AG04450 (cell line): ENCODE measurements around the gene AMBP. TPM values are rescaled to one million over a fixed set of nuclear protein-coding genes. Genes with fewer than 3 reads are reported as not detected.

Experiments used
- CTCF ChIA-PET: fragments of 300-600, 350-600 bp; formaldehyde crosslinking; extraction: SDS; loops from one replicate; lab custom pipeline; 2022; ENCODE audit warnings: antibody characterized with exemption, inconsistent platforms; lab: Charles Lee
- POLR2A ChIA-PET: fragments of 350-600 bp; formaldehyde crosslinking; extraction: SDS; loops from one replicate; lab custom pipeline; 2021; ENCODE audit warnings: antibody characterized with exemption, inconsistent platforms; lab: Yijun Ruan, JAX
- DNase-seq: peaks from one replicate; pipeline ENCODE4 v3.0.0-alpha.2; 2011; ENCODE audit warnings: low read depth, low spot score
- H3K27ac ChIP-seq: one replicate; pipeline ENCODE4 v1.5.1; 2012; ENCODE audit warnings: low read depth, low read length, control low read depth
- H3K27me3 ChIP-seq: one replicate; pipeline ENCODE4 v1.6.0; 2012; ENCODE audit warnings: low read length; ENCODE audit not compliant: control insufficient read depth, insufficient read depth
- H3K4me3 ChIP-seq: 2 replicates; pipeline ENCODE4 v1.5.1; 2011; ENCODE audit warnings: mild to moderate bottlenecking, low read depth, low read length, control low read depth
- H3K9me3 ChIP-seq: 2 replicates; pipeline ENCODE4 v1.5.1; 2012; ENCODE audit warnings: low read length; ENCODE audit not compliant: control insufficient read depth, insufficient read depth
- CTCF ChIP-seq: IDR thresholded peaks from 2 replicates; pipeline ENCODE4 v1.5.1; 2011; ENCODE audit warnings: low read depth, low read length, control low read depth, inconsistent platforms
- polyA plus RNA-seq: library from polyadenylated mRNA; depleted of rRNA; stranded (reverse); fragments of >200 nt; gene quantifications from 2 replicates; pipeline ENCODE4 v1.2.3, GENCODE V29; 2011

The AMBP gene
- polyA plus RNA-seq, 1 experiment: 0.74 TPM

- TF ChIP-seq CTCF: no peak
- Histone ChIP-seq H3K4me3 (no peak overlapping the region), H3K27me3 (no peaks in the 10 kb centered on the region), H3K27ac (no peak overlapping the region), H3K9me3 (no peaks in the 10 kb centered on the region)
- ChIA-PET CTCF (interaction anchor here (1.2 kb wide), 1 partner anchor 43 kb away, joined by 4 read pairs; no protein-coding TSS in a partner anchor), POLR2A (no interaction called here)
- no peak for DNase-seq
Observed at GRCh38 chr9:114039484-114039883, 38.6 kb downstream of the AMBP start.

- Histone ChIP-seq H3K4me3 (no peak overlapping the region), H3K9me3 (no peaks in the 10 kb centered on the region), H3K27ac (no peak overlapping the region), H3K27me3 (no peaks in the 10 kb centered on the region)
- TF ChIP-seq CTCF: no peak
- CTCF ChIA-PET: interaction anchor here (0.6 to 1.2 kb wide), 2 partner anchors 44 to 278 kb away, joined by 4 read pairs; no protein-coding TSS in a partner anchor
- no peak for DNase-seq
- POLR2A ChIA-PET: no interaction called here
Observed at GRCh38 chr9:114038724-114039313, 39.3 kb downstream of the AMBP start.

GRCh38 chr9:114037961-114038723 lies 40.0 kb downstream of the AMBP start:
- Histone ChIP-seq H3K27me3 (no peaks in the 10 kb centered on the region), H3K9me3 (no peaks in the 10 kb centered on the region), H3K27ac (no peak overlapping the region), H3K4me3 (no peak overlapping the region)
- TF ChIP-seq CTCF: no peak
- POLR2A ChIA-PET: no interaction called here
- CTCF ChIA-PET: no interaction called here
- DNase-seq: no peak

- POLR2A ChIA-PET: no interaction called here
- CTCF ChIA-PET: interaction anchor here (0.8 kb wide), 1 partner anchor 10 kb away, joined by 3 read pairs; no protein-coding TSS in a partner anchor
- Histone ChIP-seq H3K27me3 (no peaks in the 10 kb centered on the region), H3K27ac (no peak overlapping the region), H3K9me3 (no peaks in the 10 kb centered on the region), H3K4me3 (no peak overlapping the region)
- TF ChIP-seq CTCF: no peak
- DNase-seq: no peak
Observed at GRCh38 chr9:114037249-114037648, 40.9 kb downstream of the AMBP start.
